GM13977 (cell line): ENCODE measurements around the gene DAP.

Experiments
- DNase-seq: peaks from one replicate; pipeline ENCODE4 v3.0.0; 2012; ENCODE audit warnings: low spot score
- CTCF ChIP-seq: IDR thresholded peaks from 2 replicates; pipeline ENCODE4 v1.5.1; 2012; ENCODE audit warnings: mild to moderate bottlenecking, control low read depth; ENCODE audit not compliant: insufficient read depth; ENCODE audit errors: extremely low read depth, missing control alignments
- in situ Hi-C: fragments of 300-500 bp; cut with MboI; formaldehyde crosslinking; loops from one replicate; pipeline ENCODE4 v1.12.0; 2022; ENCODE audit warnings: low sequenced_read_pairs, low pct_unique_long_range_greater_than_20kb, mixed read lengths, inconsistent platforms; ENCODE audit not compliant: unreplicated experiment

The DAP gene

GRCh38 chr5:10702040-10702629, 58.9 kb downstream of the DAP start:
- in situ Hi-C loops: no loop called here
- no peak for DNase-seq
- no peak for TF ChIP-seq CTCF

- peak; percentile 50 for DNase-seq
- in situ Hi-C loops: no loop called here
- peak; percentile 58 for TF ChIP-seq CTCF
Observed at GRCh38 chr5:10701567-10702039, 59.4 kb downstream of the DAP start.

- TF ChIP-seq CTCF: no peak
- no peak for DNase-seq
- in situ Hi-C loops: no loop called here
Observed at GRCh38 chr5:10700516-10700915, 60.5 kb downstream of the DAP start.

GRCh38 chr5:10699987-10700386, 61.0 kb downstream of the DAP start:
- in situ Hi-C loops: no loop called here
- peak; percentile 67 for DNase-seq
- no peak for TF ChIP-seq CTCF

GRCh38 chr5:10699281-10699874, 61.7 kb downstream of the DAP start:
- TF ChIP-seq CTCF: no peak
- DNase-seq: no peak
- in situ Hi-C loops: no loop called here

- DNase-seq: no peak
- no peak for TF ChIP-seq CTCF
Observed at GRCh38 chr5:10695759-10696543, 65.1 kb downstream of the DAP start.

More at GRCh38 chr5:10695759-10696543, 65.1 kb downstream of the DAP start:
- in situ Hi-C loops: no loop called here
